Liver (tissue), 9 donors: ENCODE data around the gene UXS1. TPM values are rescaled to one million over a fixed set of nuclear protein-coding genes. Genes with fewer than 3 reads are reported as not detected.

Source experiments
- DNase-seq: peaks from one replicate; pipeline ENCODE4 v3.0.0-alpha.2; 2017; ENCODE audit warnings: low spot score
- H3K27ac ChIP-seq, 2 donors: one replicate each; pipeline ENCODE4 v1.7.0; 2013; ENCODE audit warnings: inconsistent platforms in 2 of 2, low read length in 2 of 2, control low read depth in 1 of 2, low read depth in 1 of 2, mild to moderate bottlenecking in 1 of 2
- H3K27me3 ChIP-seq, 4 donors: one replicate each; pipeline versions ENCODE4 v1.6.1 to v1.7.0; 2013; ENCODE audit warnings: low read length in 3 of 4, inconsistent platforms in 1 of 4, mild to moderate bottlenecking in 1 of 4, moderate library complexity in 1 of 4; ENCODE audit not compliant: control insufficient read depth in 4 of 4, insufficient read depth in 4 of 4
- H3K36me3 ChIP-seq, 4 donors: one replicate each; pipeline versions ENCODE4 v1.6.1 to v1.7.0; 2013; ENCODE audit warnings: low read length in 3 of 4, mild to moderate bottlenecking in 3 of 4, low read depth in 1 of 4, moderate library complexity in 1 of 4; ENCODE audit not compliant: control insufficient read depth in 4 of 4, insufficient read depth in 3 of 4
- H3K4me1 ChIP-seq, 4 donors: one replicate each; pipeline versions ENCODE4 v1.6.1 to v1.7.0; 2013; ENCODE audit warnings: low read length in 3 of 4, mild to moderate bottlenecking in 3 of 4, moderate library complexity in 1 of 4; ENCODE audit not compliant: control insufficient read depth in 4 of 4, insufficient read depth in 4 of 4
- H3K4me3 ChIP-seq, 3 donors: one replicate each; pipeline versions ENCODE4 v1.6.1 to v1.7.0; 2013; ENCODE audit warnings: low read length in 3 of 3, control low read depth in 1 of 3, low read depth in 1 of 3, mild to moderate bottlenecking in 1 of 3
- H3K9ac ChIP-seq, 2 donors: one replicate each; pipeline ENCODE4 v1.7.0; 2013; ENCODE audit warnings: low read length in 2 of 2, mild to moderate bottlenecking in 2 of 2, moderate library complexity in 2 of 2, control low read depth in 1 of 2, low read depth in 1 of 2
- H3K9me3 ChIP-seq, 4 donors: one replicate each; pipeline versions ENCODE4 v1.6.1 to v1.7.0; 2013; ENCODE audit warnings: low read length in 3 of 4; ENCODE audit not compliant: control insufficient read depth in 4 of 4
- EGR1 ChIP-seq, 2 donors: IDR thresholded peaks; 2 replicates each; pipeline ENCODE4 v1.6.1; 2016 to 2018; ENCODE audit warnings: antibody characterized with exemption in 2 of 2, low read depth in 2 of 2
- FOXA1 ChIP-seq: IDR thresholded peaks from 2 replicates; pipeline ENCODE4 v1.6.1; 2016; ENCODE audit warnings: antibody characterized with exemption
- FOXA2 ChIP-seq: IDR thresholded peaks from 2 replicates; pipeline ENCODE4 v1.6.1; 2016; ENCODE audit warnings: antibody characterized with exemption
- GABPA ChIP-seq, 2 donors: IDR thresholded peaks in 1 of 2; conservative IDR thresholded peaks in 1 of 2; 2 replicates each; pipeline ENCODE4 v1.6.1; 2016; ENCODE audit warnings: antibody characterized with exemption in 2 of 2, mild to moderate bottlenecking in 1 of 2, moderate library complexity in 1 of 2
- HNF4A ChIP-seq, 2 donors: conservative IDR thresholded peaks; 2 replicates each; pipeline ENCODE4 v1.6.1; 2016; ENCODE audit warnings: antibody characterized with exemption in 2 of 2, mild to moderate bottlenecking in 2 of 2
- HNF4G ChIP-seq: IDR thresholded peaks from 2 replicates; pipeline ENCODE4 v1.6.1; 2016; ENCODE audit warnings: antibody characterized with exemption
- JUND ChIP-seq, 2 donors: IDR thresholded peaks; 2 replicates each; pipeline ENCODE4 v1.6.1; 2016; ENCODE audit warnings: antibody characterized with exemption in 2 of 2
- NR2F2 ChIP-seq: IDR thresholded peaks from 2 replicates; pipeline ENCODE4 v1.6.1; 2016; ENCODE audit warnings: antibody characterized with exemption
- RAD21 ChIP-seq, 2 donors: IDR thresholded peaks; 2 replicates each; pipeline ENCODE4 v1.6.1; 2016; ENCODE audit warnings: antibody characterized with exemption in 2 of 2, mild to moderate bottlenecking in 2 of 2
- RXRA ChIP-seq, 2 donors: IDR thresholded peaks; 2 replicates each; pipeline ENCODE4 v1.6.1; 2017 to 2018; ENCODE audit warnings: antibody characterized with exemption in 2 of 2, mild to moderate bottlenecking in 1 of 2
- SP1 ChIP-seq: IDR thresholded peaks from 2 replicates; pipeline ENCODE4 v1.6.1; 2018; ENCODE audit warnings: antibody characterized with exemption, mild to moderate bottlenecking
- TAF1 ChIP-seq: conservative IDR thresholded peaks from 2 replicates; pipeline ENCODE4 v1.6.1; 2016; ENCODE audit warnings: antibody characterized with exemption, mild to moderate bottlenecking
- YY1 ChIP-seq: IDR thresholded peaks from 2 replicates; pipeline ENCODE4 v1.6.1; 2016; ENCODE audit warnings: antibody characterized with exemption, mild to moderate bottlenecking
- WGBS: extraction: QIAGEN DNeasy Blood & Tissue Kit; methylation state at CpG from one replicate; pipeline ENCODE4 v1.1.7; 2013; 5-methylcytosine and 5-hydroxymethylcytosine counted together
- polyA plus RNA-seq, 2 donors: library from polyadenylated mRNA; stranded (reverse) in 1 of 2; unstranded in 1 of 2; fragments of 200-250 nt in 1 of 2; fragments of >200 nt in 1 of 2; fragmentation: Nextera tagmentation in 1 of 2; extraction: Ambion mirVana in 1 of 2; gene quantifications; one replicate each; pipeline versions ENCODE4 v1.2.1 to v1.2.3, GENCODE V29; 2013 to 2015
- total RNA-seq, 2 donors: library from RNA; depleted of rRNA; stranded (reverse); fragments of >200 nt; gene quantifications; one replicate each; pipeline ENCODE4 v1.2.3, GENCODE V29; 2014
- TF ChIP-seq, protein P1 (sequence below): IDR thresholded peaks from 2 replicates; pipeline ENCODE4 v1.6.1; 2016; ENCODE audit warnings: antibody characterized with exemption
- TF ChIP-seq, protein P2 (sequence below): fragments of 150-350 bp; IDR thresholded peaks from 2 replicates; pipeline ENCODE4 v1.5.1; 2017; ENCODE audit warnings: improper control_type of control experiment, low read depth, low read length; ENCODE audit not compliant: missing input control
- TF ChIP-seq, protein P3 (sequence below): IDR thresholded peaks from 2 replicates; pipeline ENCODE4 v1.6.1; 2016; ENCODE audit warnings: antibody characterized with exemption
- TF ChIP-seq, protein P4 (sequence below): IDR thresholded peaks from 2 replicates; pipeline ENCODE4 v1.6.1; 2016; ENCODE audit warnings: antibody characterized with exemption, mild to moderate bottlenecking
- TF ChIP-seq, protein P5 (sequence below): IDR thresholded peaks from 2 replicates; pipeline ENCODE4 v1.6.1; 2016; ENCODE audit warnings: antibody characterized with exemption
- donor health status: healthy.
- donor health status: healthy.
- donor health status: healthy.
- donor health status: healthy.
- donor health status: healthy.

The UXS1 gene
- total and polyA plus RNA-seq, 4 donors = 8.8 to 19.9 (median 10.0) TPM

DNA sequence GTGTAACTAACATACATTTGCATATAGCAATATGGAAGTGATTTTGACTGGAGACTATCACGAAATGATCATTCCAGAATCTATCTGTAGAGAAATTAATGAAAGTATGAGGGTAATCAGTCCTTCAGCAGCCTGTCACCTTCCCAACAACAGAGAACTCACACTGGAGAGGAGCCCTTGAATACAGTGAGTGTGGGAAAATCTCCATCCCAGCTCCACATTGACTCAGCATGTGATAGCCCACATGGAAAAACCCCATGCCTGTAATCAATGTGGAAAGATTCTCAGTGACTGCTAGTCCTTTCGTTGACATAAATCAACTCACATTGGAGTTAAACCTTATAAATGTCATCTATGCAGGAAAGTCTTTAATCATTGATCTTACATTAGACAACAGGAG, 13.1 kb upstream of the UXS1 start:
- 86% methylated on average over 2 of the region's 2 CpGs for WGBS
- no peak for DNase-seq
- no peaks in the 10 kb centered on the region for H3K4me1 ChIP-seq
- H3K27ac ChIP-seq = no peak overlapping the region
- no peak overlapping the region for H3K4me3 ChIP-seq
- H3K9me3 ChIP-seq = peaks cover 0 to 4% (median under 1%) of the 10 kb centered on the region in 4 donors
- no peaks in the 10 kb centered on the region for H3K27me3 ChIP-seq
- TF ChIP-seq GABPA (IDR thresholded peaks at IDR 0.05 in 1 of 2, conservative IDR thresholded peaks at IDR 0.05 in 1 of 2) (no peak), RAD21 (IDR thresholded peaks at IDR 0.05) (no peak), SP1 (no peak), JUND (IDR thresholded peaks at IDR 0.05) (no peak), FOXA1 (no peak), HNF4A (conservative IDR thresholded peaks at IDR 0.05) (no peak), NR2F2 (no peak), FOXA2 (no peak), RXRA (IDR thresholded peaks at IDR 0.05) (no peak), YY1 (no peak), TAF1 (no peak), HNF4G (no peak), EGR1 (IDR thresholded peaks at IDR 0.05; ENCODE audit: low read depth in 2 of 2) (no peak)
- TF ChIP-seq, protein P1, sequence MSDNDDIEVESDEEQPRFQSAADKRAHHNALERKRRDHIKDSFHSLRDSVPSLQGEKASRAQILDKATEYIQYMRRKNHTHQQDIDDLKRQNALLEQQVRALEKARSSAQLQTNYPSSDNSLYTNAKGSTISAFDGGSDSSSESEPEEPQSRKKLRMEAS = no peak
- TF ChIP-seq, protein P2, sequence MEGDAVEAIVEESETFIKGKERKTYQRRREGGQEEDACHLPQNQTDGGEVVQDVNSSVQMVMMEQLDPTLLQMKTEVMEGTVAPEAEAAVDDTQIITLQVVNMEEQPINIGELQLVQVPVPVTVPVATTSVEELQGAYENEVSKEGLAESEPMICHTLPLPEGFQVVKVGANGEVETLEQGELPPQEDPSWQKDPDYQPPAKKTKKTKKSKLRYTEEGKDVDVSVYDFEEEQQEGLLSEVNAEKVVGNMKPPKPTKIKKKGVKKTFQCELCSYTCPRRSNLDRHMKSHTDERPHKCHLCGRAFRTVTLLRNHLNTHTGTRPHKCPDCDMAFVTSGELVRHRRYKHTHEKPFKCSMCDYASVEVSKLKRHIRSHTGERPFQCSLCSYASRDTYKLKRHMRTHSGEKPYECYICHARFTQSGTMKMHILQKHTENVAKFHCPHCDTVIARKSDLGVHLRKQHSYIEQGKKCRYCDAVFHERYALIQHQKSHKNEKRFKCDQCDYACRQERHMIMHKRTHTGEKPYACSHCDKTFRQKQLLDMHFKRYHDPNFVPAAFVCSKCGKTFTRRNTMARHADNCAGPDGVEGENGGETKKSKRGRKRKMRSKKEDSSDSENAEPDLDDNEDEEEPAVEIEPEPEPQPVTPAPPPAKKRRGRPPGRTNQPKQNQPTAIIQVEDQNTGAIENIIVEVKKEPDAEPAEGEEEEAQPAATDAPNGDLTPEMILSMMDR = no peak
- TF ChIP-seq, protein P3, sequence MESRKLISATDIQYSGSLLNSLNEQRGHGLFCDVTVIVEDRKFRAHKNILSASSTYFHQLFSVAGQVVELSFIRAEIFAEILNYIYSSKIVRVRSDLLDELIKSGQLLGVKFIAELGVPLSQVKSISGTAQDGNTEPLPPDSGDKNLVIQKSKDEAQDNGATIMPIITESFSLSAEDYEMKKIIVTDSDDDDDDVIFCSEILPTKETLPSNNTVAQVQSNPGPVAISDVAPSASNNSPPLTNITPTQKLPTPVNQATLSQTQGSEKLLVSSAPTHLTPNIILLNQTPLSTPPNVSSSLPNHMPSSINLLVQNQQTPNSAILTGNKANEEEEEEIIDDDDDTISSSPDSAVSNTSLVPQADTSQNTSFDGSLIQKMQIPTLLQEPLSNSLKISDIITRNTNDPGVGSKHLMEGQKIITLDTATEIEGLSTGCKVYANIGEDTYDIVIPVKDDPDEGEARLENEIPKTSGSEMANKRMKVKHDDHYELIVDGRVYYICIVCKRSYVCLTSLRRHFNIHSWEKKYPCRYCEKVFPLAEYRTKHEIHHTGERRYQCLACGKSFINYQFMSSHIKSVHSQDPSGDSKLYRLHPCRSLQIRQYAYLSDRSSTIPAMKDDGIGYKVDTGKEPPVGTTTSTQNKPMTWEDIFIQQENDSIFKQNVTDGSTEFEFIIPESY = no peak
- TF ChIP-seq, protein P4, sequence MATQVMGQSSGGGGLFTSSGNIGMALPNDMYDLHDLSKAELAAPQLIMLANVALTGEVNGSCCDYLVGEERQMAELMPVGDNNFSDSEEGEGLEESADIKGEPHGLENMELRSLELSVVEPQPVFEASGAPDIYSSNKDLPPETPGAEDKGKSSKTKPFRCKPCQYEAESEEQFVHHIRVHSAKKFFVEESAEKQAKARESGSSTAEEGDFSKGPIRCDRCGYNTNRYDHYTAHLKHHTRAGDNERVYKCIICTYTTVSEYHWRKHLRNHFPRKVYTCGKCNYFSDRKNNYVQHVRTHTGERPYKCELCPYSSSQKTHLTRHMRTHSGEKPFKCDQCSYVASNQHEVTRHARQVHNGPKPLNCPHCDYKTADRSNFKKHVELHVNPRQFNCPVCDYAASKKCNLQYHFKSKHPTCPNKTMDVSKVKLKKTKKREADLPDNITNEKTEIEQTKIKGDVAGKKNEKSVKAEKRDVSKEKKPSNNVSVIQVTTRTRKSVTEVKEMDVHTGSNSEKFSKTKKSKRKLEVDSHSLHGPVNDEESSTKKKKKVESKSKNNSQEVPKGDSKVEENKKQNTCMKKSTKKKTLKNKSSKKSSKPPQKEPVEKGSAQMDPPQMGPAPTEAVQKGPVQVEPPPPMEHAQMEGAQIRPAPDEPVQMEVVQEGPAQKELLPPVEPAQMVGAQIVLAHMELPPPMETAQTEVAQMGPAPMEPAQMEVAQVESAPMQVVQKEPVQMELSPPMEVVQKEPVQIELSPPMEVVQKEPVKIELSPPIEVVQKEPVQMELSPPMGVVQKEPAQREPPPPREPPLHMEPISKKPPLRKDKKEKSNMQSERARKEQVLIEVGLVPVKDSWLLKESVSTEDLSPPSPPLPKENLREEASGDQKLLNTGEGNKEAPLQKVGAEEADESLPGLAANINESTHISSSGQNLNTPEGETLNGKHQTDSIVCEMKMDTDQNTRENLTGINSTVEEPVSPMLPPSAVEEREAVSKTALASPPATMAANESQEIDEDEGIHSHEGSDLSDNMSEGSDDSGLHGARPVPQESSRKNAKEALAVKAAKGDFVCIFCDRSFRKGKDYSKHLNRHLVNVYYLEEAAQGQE = no peak
- TF ChIP-seq, protein P5, sequence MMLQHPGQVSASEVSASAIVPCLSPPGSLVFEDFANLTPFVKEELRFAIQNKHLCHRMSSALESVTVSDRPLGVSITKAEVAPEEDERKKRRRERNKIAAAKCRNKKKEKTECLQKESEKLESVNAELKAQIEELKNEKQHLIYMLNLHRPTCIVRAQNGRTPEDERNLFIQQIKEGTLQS = no peak
- no peaks in the 10 kb centered on the region for H3K36me3 ChIP-seq
- H3K9ac ChIP-seq = no peak overlapping the region
